COLO668 (cell line): ENCODE results near the gene CPZ.

Experiments used
- DNase-seq: peaks from one replicate; lab custom pipeline; 2025; ENCODE audit not compliant: unreplicated experiment; lab: John Stamatoyannopoulos, UW

CPZ gene

DNA sequence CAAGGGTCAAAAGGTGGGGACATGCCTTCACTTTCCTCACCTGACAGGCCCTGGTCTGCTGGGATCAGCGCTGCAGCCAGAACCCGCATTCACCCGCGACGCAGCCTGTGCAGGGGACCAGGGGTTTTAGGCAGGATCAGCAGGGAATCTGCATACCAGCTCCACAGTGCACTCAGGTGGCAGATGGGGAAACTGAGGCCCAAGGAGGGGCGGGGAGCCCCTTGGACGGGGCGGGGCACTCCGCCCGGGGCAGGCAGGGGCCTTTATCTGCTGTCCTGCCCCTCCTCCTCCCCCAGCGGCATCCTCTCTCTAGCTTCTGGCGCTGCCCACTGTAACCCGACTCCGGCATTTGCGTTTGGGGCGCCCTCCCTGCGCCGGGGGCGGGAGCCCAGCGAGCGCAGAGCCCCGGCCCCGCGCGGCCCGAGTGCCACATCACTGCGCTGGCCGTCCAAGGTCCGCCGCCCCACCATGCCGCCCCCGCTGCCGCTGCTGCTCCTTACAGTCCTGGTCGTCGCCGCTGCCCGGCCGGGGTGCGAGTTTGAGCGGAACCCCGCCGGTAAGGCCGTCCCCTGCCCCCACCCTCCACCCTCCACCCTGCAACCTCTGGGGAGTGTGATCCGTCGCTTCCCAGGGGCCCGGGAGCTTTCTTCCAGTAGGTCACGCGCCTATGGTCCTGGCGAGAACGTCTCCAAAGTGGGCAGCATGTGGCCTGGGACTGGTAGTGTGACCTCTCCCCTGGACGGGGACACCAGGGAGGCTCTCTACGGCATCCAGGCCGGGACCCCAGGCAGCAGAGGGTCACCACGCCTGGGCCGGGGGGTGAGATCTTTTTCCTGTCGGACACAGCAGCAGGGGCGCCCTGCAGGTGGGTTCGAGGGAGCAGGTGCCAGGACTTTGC, at the start of gene CPZ:
CPZ (plus strand) TSS at position 400 of the 898 bp plus-strand sequence; CDS start at position 469, 69 bp downstream.
- DNase-seq: no peak

DNA sequence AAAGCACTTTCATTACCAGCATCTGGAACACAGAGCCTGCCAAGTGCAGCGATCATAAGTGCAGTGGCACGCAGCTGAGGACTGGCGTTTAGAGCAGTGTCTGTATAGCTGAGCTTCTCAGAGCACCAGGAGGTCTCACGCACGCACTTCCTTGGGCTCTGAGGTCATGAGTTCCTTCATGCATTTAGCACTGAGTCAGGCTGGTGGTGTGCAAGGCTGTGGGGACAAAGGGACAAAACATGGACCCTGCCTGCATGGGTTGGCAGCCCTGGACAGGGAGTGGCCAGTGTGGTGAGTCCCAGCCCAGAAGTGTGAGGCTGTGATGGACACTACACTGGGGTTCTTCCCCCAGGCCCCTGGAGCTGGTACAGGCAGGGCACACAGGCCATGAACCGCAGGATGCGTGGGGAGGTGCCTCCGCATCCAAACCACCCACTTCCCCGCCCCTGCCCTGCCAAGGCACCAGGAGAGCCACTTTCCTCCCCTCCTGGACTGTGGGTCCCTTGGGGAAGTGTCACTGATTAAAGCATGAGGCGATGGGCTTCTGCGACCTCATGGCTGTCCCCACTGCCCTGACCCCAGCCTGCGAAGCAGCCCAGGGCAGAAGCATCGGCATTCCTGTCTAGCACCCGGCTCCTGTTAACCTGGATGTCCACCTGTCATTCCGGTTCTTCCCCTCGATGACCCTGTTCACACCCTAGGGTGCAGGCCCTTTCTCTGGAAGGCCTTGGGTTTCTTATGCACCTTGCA, 49.6 kb upstream of the CPZ start:
- DNase-seq: no peak

DNA sequence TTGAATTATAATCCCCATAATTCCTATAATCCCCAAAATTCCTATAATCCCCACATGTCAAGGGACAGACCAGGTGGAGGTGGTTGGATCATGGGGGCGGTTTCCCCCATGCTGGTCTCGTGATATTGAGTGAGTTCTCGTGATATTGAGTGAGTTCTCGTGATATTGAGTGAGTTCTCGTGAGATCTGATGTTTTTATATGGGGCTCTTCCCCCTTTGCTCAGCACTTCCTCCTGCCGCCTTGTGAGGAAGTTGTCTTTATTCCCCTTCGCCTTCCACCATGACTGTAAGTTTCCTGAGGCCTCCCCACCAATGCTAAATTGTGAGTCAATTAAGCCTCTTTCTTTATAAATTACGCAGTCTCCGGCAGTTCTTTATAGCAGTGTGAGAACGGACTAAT, 48.9 kb upstream of the CPZ start:
- DNase-seq: no peak

DNA sequence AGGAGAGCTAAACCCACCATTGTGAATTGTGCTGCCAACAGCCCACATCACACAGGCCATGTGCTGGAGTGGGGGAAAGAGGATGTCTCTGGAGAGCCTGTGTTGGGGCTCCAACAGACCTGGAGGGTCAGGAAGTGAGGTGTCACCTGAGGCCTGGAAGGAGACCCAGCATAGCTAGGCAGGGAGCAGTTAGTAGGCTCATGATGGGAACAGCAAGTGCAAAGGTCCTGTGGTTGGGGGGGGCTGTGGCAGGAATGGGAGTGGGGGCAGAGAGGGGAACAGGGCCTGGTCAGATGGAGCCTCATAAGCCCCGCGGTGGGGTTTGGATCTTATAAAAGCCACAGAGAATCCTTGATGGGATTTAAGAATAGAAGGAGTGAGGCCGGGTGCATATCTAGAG, 48.3 kb upstream of the CPZ start:
- DNase-seq: no peak

DNA sequence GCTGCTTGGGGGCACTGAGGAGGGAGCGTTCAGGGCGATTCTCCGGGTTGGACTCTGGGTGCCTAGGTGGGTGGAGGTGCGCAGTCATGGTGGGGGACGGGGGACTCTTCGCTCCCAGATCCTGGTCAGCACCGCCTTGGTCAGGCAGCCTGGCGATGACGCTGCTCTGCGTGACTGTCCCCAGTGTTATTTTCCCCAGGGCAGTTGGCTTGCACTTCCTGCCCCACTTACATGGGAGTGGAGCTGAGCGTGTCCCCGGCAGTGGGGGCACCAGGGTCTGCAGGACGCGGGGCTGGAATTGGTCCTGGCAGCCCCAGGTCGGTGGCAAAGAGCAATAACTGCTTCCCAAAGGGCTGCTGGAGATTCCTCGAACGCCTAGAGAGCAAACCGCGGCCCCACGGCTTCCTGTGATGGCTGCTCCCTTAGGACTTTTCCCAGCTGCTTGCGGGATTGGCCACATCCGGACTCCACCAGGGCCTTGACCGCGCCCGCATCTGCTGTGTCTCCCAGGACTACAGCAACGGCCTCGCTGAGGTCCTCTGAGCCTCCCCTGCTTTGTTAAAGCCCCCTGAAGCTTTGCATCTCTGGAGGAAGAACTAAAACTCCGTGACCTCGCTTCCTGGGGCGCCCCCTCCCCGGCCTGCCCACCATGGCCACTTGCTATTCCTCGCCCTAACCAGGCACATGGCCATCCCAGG, 47.7 kb upstream of the CPZ start:
- DNase-seq: no peak

DNA sequence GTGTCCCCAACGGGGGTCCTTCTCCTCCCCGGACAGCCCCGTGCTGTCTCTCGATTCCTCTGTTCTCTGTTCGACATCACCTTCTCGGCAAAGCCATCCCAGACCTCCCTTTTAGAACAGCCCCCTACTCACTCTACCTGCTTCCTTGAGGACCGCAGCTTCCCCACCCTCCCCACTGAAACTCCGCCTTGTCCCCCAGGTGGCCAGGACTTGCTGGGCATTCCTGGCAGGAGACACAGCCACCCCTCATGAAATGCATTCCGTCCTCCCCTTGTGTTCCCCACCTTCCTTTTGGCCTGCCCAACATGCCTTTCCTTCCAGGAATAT, 47.2 kb upstream of the CPZ start:
- no peak for DNase-seq

DNA sequence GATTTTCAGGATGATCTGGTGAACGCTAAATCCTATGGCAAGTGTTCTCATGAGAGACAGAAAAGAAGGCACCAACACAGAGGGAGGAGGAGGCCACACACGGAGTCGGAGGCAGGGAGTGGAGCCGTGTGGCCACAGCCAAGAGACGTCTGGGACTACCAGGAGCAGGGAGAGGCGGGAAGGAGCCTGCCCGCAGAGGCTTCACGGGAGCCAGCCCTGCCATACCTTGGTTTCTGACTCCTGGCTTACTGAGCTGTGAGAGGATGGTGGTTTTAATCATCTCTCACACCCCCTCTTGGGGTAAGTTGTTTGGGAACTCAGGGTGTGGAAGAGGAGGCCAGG, 45.8 kb upstream of the CPZ start:
- no peak for DNase-seq

DNA sequence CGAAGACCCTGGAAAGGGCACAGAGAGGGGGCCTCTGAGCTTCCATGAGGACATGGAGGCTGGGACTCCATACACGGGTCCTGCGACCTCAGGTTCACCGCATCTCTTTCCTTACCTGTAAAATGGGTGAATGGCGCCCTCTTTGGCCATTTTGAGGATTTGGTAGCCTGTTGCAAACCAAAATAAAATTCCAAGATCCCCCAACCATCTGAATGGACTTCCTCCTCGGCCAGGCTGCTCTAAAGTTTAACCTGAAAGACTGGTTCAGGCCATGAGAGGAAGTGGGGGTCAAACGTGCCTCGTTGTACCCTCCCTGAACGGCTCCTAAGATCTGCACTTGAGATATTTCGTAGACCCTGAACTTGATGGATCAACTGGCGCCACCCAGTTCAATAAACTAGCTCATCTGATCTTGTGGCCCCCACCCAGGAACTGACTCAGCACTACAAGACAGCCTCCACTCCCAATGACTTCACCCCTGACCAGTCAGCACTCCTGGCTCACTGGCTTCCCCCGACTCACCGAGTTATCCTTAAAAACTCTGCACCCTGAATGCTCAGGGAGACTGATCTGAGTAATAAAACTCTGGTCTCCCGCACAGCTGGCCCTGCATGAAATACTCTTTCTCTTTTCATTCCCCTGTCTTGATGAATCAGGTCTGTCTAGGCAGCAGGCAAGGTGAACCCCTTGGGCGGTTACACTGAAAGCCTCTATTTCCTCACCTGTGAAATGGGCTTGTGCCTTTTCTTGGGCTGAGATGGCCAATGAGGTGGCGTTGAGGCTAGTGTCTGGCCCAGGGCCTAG, 45.3 kb upstream of the CPZ start:
- DNase-seq: no peak

DNA sequence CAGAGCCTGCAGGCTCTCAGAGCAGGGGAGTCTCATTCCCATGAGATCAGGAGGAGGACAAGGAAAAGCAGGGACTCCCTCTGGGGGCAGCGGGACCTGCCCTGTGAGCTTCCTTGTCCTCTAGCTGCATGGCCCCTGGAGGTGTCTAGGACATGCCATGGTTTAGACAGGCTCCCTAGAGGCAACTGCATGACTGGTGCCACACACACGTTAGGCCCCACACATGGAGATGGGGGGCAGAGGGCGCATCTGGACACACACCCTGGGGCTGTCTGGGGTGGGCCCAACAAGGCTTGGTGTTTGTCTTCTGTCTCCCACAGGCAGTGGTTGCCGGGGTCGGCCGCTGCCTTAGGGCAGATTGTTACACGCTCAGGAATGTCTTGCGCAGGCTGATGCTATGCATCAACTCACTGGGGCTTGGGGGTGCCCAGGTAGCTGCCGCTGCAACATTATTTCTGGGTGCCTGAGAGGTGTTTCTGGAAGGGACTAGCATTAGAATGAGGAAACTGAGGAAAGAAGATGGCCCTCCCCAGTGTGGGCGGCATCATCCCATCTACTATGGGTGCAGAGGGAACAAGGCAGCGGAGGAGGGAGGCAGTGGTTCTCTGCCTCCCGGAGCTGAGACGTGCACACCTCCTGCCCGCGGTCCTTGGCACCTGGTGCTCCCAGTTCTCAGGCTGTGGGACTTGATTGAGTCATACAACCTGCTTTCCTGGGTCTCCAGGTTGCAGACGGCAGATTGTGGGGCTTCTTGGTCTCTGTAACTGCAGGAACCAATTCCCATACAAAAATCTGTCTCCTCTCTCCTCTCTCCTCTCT, 44.4 kb upstream of the CPZ start:
- no peak for DNase-seq

DNA sequence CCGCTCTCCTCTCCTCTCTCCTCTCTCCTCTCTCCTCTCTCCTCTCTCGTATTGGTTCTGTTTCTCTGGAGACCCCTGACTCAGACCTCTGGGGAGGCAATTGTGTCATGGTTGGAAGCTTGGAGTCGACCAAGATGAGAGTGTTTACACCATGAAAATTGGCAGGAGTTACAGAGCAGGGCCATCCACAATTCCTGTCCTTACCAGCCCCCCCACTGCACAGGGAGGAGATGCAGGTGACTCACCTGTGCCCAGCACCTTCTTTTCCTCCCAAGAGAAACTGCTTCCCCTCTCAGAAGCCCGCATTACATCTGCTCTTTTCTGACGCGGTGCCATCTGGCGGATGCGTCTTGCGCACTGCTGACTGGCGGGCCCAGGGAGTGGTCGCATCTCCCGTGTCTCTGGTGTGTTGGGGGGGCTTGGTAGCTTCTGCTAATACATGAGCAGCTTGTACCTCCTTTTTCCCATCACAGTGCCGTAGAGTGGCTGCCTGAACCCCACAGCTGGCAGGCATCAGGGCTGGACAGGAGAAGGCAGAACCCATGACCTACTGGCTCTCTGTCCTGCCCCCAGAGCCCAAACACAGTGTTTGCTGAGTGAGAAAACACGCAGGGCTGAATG, 43.7 kb upstream of the CPZ start:
- DNase-seq: no peak

DNA sequence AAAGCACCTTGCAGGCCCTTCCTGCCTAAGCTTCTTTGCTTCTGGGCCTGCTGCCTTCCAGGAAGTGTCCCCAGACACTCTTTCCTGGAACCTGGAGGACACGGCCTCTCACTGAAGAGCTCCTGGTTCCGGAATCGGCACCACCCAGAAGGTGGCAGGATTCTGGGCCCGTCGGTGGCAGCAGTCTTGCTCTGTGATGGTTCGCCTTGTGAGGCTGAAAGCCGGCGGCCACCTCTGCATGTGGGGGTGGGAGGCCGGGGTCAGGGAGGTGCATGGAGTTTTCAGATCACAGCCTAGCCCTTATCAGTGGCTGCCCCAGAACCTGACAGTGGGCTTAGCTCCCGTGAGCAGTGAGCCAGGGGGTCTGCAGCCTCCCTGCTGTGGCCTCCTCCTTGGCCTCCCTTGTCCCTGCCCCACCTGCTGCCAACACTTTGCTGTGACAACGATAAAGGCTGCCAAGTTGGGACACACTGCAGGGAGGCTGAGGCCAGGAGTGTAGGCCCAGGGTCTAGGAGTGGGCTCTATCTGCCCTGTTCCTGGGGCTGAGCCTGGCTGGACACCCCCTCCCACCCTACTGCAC, 43.1 kb upstream of the CPZ start:
- no peak for DNase-seq

DNA sequence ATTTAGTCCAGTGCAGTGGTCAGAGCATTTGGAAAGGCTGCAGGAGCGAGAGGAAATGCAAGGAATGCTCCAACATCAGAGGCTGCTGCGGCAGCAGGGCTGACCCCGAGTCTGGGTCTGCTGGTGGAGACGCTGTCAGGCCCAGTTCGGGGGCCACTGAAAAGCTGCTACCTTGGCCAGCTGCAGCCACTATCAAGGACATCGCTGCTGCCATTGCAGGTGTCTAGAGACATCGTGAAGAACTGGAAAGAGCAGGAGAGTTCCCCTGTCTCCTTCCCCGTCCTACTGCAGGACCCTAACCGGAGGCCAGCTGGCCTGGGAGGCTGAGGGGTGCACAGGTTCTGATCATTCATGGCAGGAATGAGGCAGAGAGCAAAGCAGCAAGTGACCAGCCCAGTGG, 41.9 kb upstream of the CPZ start:
- DNase-seq: no peak

DNA sequence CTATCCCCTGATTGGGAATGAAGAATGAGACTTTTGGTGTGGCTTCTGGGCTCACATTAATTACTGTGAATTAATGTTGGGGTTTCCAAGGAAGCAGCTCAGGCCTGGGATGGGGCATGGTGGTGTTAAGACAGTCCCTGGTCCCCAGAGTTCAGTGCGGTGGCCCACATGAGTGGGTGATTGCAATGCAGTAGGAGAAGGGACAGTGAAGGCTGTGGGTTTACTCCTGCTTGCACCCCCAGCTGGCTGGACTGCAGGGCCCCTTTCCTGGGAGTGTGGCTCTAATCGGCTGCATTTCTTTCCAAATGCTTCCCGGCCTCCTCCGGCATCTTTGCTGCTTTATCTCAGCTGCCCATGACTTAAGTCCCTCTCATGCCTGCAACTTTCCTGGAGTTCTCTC, 40.5 kb upstream of the CPZ start:
- no peak for DNase-seq

DNA sequence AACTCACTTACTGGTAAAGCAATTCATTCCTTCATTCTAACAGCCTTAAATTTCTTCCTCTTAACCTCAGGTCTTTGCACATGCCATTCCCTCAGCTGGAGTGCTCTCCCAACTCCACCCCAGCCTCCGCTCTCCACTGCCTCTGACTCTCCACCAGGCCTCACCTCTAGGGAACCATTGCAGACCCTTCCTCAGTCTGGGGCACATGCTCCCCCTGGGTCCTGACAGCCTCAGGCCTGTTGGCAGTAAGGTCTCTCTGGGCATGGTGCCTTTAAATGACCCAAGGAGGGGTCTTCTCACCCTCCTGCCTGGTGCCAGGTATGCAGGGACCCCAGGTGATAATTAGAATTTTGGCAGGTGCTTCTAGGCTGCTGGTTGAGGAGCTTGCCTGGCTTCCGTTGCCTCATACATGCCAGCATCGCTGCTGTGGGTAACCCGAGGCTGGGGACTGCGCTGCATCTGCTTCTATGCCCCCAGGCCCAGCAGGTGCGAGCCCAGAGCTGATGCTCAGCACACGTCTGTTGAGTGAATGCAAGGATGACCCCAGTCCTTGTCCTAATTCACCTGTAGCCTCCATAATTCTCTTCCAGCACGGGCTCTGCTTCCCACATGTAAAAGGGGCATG, 39.9 kb upstream of the CPZ start:
- DNase-seq: no peak

DNA sequence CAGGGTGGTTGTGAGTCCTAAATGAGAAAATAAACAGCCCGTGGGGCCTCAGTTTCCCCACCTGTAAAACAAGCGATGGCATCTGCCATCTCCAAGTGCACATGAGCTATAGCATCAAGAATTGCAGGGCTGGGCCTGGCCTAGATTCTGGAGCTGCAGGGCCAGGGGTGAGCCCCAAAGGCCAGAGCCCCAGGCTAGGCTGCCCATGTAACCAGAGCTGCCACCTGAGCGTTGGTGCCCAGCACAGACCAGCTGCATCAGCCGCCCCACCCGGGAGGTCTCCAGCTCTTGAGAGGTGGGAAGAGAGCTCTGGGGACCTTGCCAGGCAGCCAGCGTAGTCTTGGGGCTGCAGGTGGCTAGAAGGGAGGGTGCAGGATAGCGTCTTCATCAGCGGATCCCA, 39.3 kb upstream of the CPZ start:
- no peak for DNase-seq

DNA sequence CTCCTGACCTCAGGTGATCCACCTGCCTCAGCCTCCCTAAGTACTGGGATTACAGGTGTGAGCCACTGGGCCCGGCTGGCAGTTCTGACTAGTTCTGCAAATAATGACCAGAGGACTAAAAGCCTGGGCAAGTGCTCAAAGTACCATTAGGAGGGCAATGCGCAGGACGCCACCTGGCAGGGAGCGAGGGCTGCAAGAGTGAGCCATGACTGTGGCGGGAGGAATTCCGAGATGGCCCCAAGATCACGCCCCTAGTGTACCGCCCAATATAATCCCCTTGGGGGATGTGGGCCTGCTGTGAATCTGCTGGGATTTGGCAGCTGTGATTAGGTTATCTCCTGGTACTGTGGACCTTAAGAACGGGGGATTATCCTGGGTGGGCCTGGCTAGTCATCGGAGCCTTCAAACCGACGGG, 38.6 kb upstream of the CPZ start:
- DNase-seq: no peak

DNA sequence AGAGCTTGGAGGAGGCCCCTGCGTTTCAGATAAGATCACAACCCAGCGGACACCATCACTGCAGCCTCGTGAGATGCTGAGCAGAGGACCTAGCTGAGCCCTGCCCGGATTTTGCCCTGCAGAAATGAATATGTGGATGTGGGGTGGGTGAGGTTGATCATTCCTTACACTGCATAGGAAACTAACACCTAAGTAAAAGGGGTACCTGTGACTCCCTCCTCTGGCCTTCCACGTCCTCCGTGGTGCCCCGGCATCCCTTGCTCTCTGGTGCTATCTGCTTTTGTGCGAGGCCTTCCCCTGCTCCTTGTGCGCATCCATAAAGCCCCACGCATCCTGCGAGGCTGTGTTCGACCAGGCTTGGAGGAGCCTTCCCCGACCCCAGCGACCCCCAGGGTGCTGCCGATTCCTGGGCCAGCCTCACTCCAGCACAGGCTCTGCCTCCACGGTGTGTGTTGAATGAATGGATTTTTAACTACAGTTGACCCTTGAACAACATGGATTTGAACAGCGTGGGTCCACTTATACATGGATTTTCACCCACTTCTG, 37.9 kb upstream of the CPZ start:
- DNase-seq: no peak

DNA sequence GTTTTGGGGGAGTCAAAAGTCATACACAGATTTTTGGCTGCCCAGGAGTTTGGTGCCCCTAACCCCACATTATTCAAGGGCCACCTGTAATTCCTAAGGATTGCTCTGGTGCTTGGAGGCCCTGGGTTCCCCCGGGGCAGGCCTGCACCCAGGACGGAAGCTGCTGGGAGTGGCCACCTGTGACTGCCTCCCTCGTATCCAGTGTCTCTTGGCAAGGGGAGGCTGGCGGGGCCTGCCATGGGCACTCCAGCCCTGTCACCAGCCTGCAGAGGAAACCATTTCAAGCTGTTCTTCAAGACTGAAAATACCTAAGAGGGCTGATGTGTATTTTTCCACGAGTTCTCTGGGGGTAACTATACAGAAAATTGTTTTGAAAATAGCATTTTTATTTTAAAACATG, 36.8 kb upstream of the CPZ start:
- DNase-seq: no peak
